Stimulated activated naive CD8-positive, alpha-beta T cell treated with anti-CD3 and anti-CD28 coated beads, Interleukin-15, Interleukin-2, amounts not matched to agents 100 U/mL and 50 U/mL, for 24 hours (primary cell): ENCODE data around the gene YWHAQ.
A peak's percentile ranks its signal among the peaks of the same experiment; 100 is the strongest.
"Not testable (repeated sequence)": the region's sequence is repeated elsewhere in the genome, so short reads cannot be mapped to it uniquely, and the experiment has no call there.

Source experiments
- ATAC-seq: fragments of 150-1000 bp; cut with Tn5 transposase; one replicate; pipeline ENCODE4 v1.10.0; 2021
- DNase-seq: peaks from one replicate; pipeline ENCODE4 v3.0.0; 2021

Gene YWHAQ

DNA sequence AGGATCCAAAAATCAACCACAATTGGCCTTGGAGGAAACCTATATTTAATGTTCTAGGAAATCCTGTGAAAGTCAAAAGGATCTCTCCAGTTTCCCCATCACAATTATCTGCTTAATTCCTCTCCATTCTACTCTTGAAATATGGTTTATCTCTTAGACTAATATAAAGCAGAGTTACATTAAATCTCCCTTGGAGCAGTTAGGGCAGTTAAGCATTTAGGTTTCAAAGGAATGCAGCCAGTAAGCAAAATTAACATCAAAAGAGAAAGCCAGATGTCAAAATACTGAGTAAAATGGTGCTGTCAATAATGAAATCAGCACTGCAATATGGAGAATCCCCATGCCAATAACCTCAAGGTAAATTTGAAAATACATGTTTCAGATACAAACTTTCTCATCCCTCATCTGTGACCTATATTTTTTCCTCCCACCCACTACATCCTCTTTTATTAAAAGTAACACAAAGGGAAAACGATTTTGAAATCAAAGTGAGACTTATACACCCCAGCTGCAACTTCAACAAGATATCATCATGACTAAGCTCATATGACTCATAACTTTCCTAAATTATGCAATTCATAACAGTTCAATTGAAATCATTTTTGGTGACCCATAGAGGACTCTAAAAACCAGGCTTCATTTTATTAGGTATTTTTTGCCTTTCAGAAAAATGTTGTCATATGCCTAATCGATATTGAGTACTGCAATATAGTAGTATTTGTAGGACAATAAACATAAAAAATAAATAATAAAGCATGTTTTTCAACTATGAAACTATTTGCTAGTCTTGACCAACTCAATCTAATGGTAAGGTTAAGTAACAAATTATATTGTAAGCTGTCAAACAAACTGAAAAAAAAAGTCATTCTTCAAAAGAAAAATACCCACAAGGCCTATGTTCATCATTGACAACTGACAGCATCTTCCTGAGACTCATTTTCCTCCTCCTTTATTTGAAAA, 78.3 kb downstream of the YWHAQ start:
- ATAC-seq (peak; percentile 34), DNase-seq (no peak)

DNA sequence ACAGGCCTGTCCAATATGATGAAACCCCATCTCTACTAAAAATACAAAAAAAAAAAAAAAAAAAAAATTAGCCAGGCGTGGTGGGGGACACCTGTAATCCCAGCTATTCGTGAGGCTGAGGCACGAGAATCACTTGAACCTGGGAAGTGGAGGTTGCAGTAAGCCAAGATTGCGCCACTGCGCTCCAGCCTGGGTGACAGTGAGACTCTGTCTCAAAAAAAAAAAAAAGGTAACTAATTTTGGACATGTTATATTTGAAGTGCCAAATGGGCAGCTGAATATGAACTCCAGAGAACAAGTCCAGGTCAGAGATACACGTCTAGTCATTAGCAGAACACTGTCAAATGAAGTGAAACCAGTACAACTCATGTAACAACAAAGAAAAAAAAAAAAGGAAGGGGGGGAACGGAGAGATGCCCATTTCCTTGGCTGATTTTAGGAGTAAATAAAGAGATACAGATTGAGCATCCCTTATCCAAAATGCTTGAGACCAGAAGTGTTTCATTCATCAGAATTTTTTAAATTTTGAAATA, 79.9 kb downstream of the YWHAQ start:
- ATAC-seq, DNase-seq: not testable (repeated sequence)

DNA sequence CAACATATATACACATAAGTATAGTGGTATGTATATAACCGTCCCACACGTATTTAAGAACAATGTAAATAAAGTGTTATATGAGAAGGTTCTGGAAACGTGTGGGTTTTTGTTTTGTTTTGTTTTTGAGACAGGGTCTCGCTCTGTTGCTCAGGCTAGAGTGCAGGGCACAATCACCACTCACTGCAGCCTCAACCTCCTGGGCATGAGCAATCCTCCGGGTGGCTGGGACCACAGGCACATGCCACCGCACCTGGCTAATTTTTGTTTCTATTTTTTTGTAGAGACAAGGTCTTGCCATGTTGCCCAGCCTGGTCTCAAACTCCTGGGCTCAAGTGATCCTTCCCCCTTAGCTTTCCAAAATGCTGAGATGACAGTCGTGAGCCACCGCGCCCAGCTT, 81.4 kb downstream of the YWHAQ start:
- DNase-seq (no peak), ATAC-seq (no peak)

DNA sequence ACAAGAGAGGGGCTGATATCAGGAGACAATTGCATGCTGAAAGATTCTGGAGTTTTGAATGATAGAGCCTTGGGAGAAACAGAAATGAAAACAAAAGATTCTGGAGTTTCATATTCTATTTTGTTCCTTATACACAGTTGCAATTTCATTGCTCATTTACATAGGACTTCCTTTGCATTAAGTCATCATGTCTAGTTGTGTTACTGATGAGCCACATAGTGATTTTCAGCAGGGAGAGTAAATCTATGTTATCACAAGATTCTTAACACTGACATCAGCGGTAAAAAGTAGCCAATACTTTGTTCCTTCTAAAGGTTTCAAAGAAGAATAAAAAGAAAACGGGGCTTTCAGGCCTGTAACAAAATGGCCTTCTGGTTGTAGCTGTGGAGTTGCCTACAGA, 82.3 kb downstream of the YWHAQ start:
- peak; percentile 72 for ATAC-seq
- no peak for DNase-seq

DNA sequence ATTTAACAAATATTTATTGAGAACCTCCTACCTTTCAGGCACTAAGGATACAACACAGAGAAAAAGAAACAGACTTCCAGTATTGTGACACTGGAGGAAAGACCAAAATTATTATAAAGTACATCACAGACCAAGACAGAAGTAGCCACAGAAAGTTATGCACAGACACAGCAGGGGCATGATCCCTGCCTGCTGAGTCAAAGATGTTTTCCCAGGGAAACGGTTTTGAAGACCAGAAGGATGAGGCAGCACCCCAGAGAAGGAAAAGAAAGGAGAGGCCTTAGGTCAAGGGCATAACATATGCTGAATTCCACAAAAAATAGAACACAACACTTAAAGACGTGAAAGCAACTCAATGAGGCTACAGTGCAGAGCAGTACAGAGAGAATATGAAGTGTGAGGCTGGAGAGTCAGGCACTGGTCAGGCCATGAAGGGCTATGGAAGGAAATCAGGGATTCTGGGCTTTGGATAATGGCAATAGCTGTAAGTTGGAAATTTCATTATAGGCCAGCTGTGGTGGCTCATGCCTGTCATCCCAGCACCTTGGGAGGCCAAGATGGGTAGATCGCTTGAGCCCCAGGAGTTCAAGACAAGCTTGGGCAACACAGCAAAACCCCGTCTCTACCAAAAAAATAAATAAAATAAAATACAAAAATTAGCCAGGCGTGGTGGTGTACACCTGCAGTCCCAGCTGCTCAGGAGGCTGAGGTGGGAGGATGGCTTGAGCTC, 83.4 kb downstream of the YWHAQ start:
- DNase-seq (no peak), ATAC-seq (no peak)

DNA sequence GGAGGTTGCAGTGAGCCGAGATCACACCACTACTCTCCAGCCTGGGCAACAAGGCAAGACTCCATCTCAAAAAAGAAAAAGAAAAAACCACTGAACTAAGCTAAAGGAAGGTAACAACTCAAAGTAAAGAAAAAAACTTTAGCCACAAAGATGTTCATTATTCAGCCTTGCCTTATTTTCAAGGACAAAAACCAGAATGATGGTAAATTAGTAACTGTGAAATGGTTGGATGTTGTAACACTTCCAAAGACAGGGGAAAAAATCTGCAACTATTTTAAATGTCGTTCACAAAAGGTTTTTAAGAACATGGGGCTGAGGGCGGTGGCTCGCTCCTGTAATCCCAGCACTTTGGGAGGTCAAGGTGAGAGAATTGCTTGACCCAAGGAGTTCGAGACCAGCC, 85.3 kb downstream of the YWHAQ start:
- DNase-seq (no peak), ATAC-seq (no peak)

DNA sequence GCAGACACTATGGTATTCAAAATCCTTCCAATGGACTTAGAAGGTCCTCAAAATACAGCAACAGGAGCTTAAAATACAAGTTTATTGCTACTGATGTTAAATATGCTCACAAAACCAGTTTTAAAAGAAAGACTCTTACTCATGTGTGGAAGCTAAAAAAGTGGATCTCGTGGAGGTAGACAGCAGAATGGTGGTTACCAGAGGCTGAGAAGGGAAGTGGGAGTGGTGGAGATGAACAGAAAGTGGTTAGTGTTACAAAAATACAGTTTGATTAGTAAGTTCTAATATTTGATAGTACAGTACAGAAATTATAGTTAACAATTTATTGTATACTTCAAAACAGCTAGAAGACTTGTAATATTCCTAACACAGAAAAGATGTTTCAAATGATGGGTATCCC, 87.2 kb downstream of the YWHAQ start:
- ATAC-seq (no peak), DNase-seq (no peak)

DNA sequence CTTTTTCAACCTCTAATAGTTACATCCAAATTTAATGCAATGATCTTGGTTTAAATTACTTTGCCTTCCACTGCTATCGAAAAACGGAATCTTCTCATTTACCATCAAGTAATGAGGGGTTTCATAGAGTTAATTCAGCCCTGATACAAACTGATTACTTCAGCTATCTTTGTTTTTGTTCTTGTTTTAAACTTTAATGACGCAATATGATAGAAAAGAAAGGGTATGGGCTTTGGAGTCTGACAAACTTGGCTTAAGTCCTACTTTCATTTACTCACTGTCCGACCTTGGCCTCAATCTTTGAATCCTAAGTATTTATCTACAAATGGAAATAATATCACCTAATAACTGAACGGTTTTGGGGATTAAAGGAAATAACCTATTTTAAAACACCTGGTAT, 91.3 kb downstream of the YWHAQ start:
- no peak for DNase-seq
- no peak for ATAC-seq

DNA sequence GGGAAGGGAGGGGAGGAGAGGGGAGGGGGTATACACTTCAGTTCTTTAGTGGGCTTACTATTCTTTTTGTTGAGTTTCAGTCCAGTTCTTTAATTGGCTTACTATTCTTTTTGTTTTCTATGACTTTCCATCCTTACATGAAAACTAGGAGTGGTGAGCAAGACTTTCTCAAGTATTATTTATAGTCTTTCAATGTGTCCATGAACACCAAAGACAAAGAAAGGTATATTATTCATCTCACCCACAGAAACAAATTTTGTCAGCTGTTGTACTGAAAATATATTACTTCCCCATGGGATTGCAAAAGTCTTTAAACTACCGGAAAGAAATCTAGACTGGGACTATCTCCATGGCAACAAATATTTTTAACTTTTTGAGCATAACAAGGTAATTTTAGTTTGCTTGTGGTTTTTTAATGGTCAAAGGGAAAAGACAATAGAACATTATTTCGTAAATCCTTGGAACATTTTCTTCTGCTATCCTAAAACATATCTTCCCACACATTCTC, 92.7 kb downstream of the YWHAQ start:
- DNase-seq (no peak), ATAC-seq (no peak)

DNA sequence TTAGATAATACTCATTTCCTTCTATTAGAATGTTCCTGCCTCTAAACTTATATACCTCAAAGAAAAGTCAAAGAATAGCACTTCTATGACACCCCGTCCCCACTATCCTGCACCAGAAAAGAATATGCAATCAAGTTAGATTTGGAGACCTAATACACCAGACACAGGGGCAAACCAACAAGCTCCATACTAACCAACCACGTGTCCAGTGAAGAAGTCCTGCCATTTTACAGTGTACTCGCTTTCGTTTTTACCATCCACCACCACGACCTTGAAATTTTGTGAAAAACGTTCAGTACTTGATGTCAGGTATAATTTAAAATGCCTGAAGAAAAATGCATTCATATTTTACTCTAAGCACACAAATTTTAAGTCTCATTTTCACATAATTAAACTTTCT, 94.3 kb downstream of the YWHAQ start:
- ATAC-seq, result no peak
- DNase-seq, result no peak

DNA sequence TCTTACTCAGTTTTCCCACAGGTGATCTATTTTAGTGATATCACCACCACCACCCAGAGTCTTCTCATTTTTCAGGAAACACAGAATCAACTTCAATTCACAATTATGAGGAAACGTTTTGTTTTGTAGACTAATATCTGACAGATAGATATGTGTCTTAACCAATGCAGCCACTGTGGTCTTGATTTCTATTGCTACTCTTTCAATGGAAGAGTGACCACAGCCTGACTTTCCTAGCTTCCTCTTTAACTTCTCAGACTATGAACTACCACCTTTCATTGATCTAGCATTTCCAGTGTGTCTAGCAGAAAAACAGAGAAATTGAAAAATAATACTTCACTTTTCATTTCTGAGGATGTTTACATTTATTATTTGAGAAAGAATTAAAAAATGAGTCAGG, 95.6 kb downstream of the YWHAQ start:
- no peak for ATAC-seq
- DNase-seq, result no peak
